ENCODE measurements around the gene SYT14.
"Not testable (repeated sequence)": the region's sequence is repeated elsewhere in the genome, so short reads cannot be mapped to it uniquely, and the experiment has no call there.

- not testable (repeated sequence) for TF ChIP-seq CTCF (IDR thresholded peaks at IDR 0.05; ENCODE audit: insufficient read depth, low read length); REST (IDR thresholded peaks at IDR 0.05; ENCODE audit: insufficient replicate concordance, low read depth)
Observed at GRCh38 chr1:209898271-209898670, 39.7 kb upstream of the SYT14 start.

All from HL-60 (cell line).